Bronchial epithelial cell (primary cell): ENCODE results near the gene MVB12A. TPM values are rescaled to one million over a fixed set of nuclear protein-coding genes. Genes with fewer than 3 reads are reported as not detected.
A peak's percentile ranks its signal among the peaks of the same experiment; 100 is the strongest.

Experiments used
- DNase-seq: peaks from one replicate; pipeline ENCODE4 v3.0.0-alpha.2; 2010; ENCODE audit warnings: low read depth
- FAIRE-seq: peaks from 2 replicates; lab custom pipeline; 2011; peaks lifted over from hg19 to GRCh38; lab: Jason Lieb, UNC
- H3K27me3 ChIP-seq: 2 replicates; pipeline ENCODE4 v1.5.1; 2011; ENCODE audit warnings: low read length; ENCODE audit not compliant: control insufficient read depth, insufficient read depth
- H3K36me3 ChIP-seq: 2 replicates; pipeline ENCODE4 v1.5.1; 2011; ENCODE audit warnings: low read length; ENCODE audit not compliant: control insufficient read depth, insufficient read depth
- H3K4me3 ChIP-seq: 2 replicates; pipeline ENCODE4 v1.5.1; 2011; ENCODE audit warnings: mild to moderate bottlenecking, low read depth, low read length, control low read depth
- CTCF ChIP-seq: IDR thresholded peaks from 2 replicates; pipeline ENCODE4 v1.5.1; 2011; ENCODE audit warnings: mild to moderate bottlenecking, moderate library complexity, low read length, control low read depth, inconsistent platforms; ENCODE audit not compliant: insufficient read depth, severe bottlenecking
- total RNA-seq: library from RNA; depleted of rRNA; stranded (reverse); fragments of >200 nt; gene quantifications from 2 replicates; pipeline ENCODE4 v1.2.1, GENCODE V29; 2014

MVB12A gene
- total RNA-seq, 1 donor from 2014 or later, result 22.9 TPM

GRCh38 chr19:17419154-17419620 lies 660 bp upstream of the MVB12A start:
- FAIRE-seq, result no peak
- peaks cover 3% of the 10 kb centered on the region for H3K36me3 ChIP-seq
- no peaks in the 10 kb centered on the region for H3K27me3 ChIP-seq
- peak overlapping the region; percentile 38 for H3K4me3 ChIP-seq
- TF ChIP-seq CTCF, result no peak
- no peak for DNase-seq

GRCh38 chr19:17420475-17420924 lies 653 bp downstream of the MVB12A start:
- FAIRE-seq (no peak), DNase-seq (no peak)
- no peak for TF ChIP-seq CTCF

GRCh38 chr19:17421942-17422341 lies 2.1 kb downstream of the MVB12A start:
- H3K4me3 ChIP-seq, result no peak overlapping the region
- DNase-seq (no peak), FAIRE-seq (no peak)
- no peaks in the 10 kb centered on the region for H3K27me3 ChIP-seq
- no peak for TF ChIP-seq CTCF
- peaks cover 3% of the 10 kb centered on the region for H3K36me3 ChIP-seq

More at GRCh38 chr19:17420475-17420924, 653 bp downstream of the MVB12A start:
- peak overlapping the region; percentile 66 for H3K4me3 ChIP-seq
- no peaks in the 10 kb centered on the region for H3K27me3 ChIP-seq
- peaks cover 3% of the 10 kb centered on the region for H3K36me3 ChIP-seq

GRCh38 chr19:17423429-17424208 lies 3.8 kb downstream of the MVB12A start:
- Histone ChIP-seq H3K27me3 (no peaks in the 10 kb centered on the region), H3K36me3 (peaks cover 3% of the 10 kb centered on the region), H3K4me3 (no peak overlapping the region)
- DNase-seq, result no peak
- FAIRE-seq, result no peak
- TF ChIP-seq CTCF, result no peak

GRCh38 chr19:17424743-17425365 lies 5.0 kb downstream of the MVB12A start:
- H3K27me3 ChIP-seq, result no peaks in the 10 kb centered on the region
- DNase-seq, result no peak
- H3K4me3 ChIP-seq, result no peak overlapping the region
- H3K36me3 ChIP-seq, result peaks cover 3% of the 10 kb centered on the region
- TF ChIP-seq CTCF, result peak; percentile 63
- no peak for FAIRE-seq
